HCT116 (cell line): Measurements from ENCODE around the gene LSM7. TPM values are rescaled to one million over a fixed set of nuclear protein-coding genes. Genes with fewer than 3 reads are reported as not detected.

ENCODE experiments used
- ATAC-seq: fragments of 200-7000 bp; cut with Tn5 transposase; 2 replicates; pipeline ENCODE4 v1.9.1; 2020; ENCODE audit warnings: mild to moderate bottlenecking, moderate library complexity
- BruUV-seq: library from RNA; stranded (reverse); fragments of 400-500 nt; replicated peaks from 2 replicates; lab custom pipeline; 2021; lab: Mats Ljungman, UMichigan
- CTCF ChIA-PET: fragments of 300-600 bp; sonication (Branson Sonifier 250); formaldehyde crosslinking; loops from one replicate; lab custom pipeline; 2021; ENCODE audit warnings: antibody characterized with exemption; lab: Charles Lee
- POLR2A ChIA-PET: fragments of 300-600, 350-600 bp; sonication (Branson Sonifier 250); formaldehyde crosslinking; loops from one replicate; lab custom pipeline; 2021; ENCODE audit warnings: antibody characterized with exemption; lab: Charles Lee
- RAD21 ChIA-PET, 2 experiments: fragments of 300-600 bp; sonication (Branson Sonifier 250); formaldehyde crosslinking; loops; one replicate each; lab custom pipeline; 2023; ENCODE audit warnings: low total read pairs in 2 of 2; ENCODE audit not compliant: uncharacterized antibody in 2 of 2, unreplicated experiment in 2 of 2, low non-redundant PET in 1 of 2; lab: Charles Lee
- DNase-seq: peaks from one replicate; pipeline ENCODE4 v3.0.0-alpha.2; 2010; ENCODE audit warnings: low read depth, low spot score
- H2AFZ ChIP-seq: fragments of 200-600 bp; shearing (Covaris generic), sonication (generic); 2 replicates; pipeline ENCODE4 v1.6.1; 2017; ENCODE audit warnings: low read depth, mixed run types, mixed read lengths, antibody characterized with exemption, low read length; ENCODE audit not compliant: poor library complexity, severe bottlenecking
- H3K27ac ChIP-seq: 2 replicates; pipeline ENCODE4 v1.5.1; 2012; ENCODE audit warnings: low read depth, low read length
- H3K27me3 ChIP-seq: fragments of 200-600 bp; sonication (generic); 2 replicates; pipeline ENCODE4 v1.6.1; 2016; ENCODE audit warnings: mixed run types, low read length, mixed read lengths; ENCODE audit not compliant: insufficient read depth
- H3K36me3 ChIP-seq, 2 experiments: fragments of 200-500 bp in 1 of 2; fragments of 200-600 bp in 1 of 2; sonication (Bioruptor generic) in 1 of 2; sonication (generic) in 1 of 2; 2 replicates each; pipeline versions ENCODE4 v1.5.1 to v1.6.1; 2014 to 2016; ENCODE audit warnings: low read length in 2 of 2, inconsistent platforms in 1 of 2, mixed read lengths in 1 of 2, mixed run types in 1 of 2; ENCODE audit not compliant: insufficient read depth in 2 of 2, control insufficient read depth in 1 of 2
- H3K4me1 ChIP-seq, 2 experiments: fragments of 200-600 bp in 1 of 2; sonication (generic) in 1 of 2; 2 replicates each; pipeline versions ENCODE4 v1.5.1 to v1.6.1; 2012 to 2017; ENCODE audit warnings: low read length in 2 of 2, inconsistent platforms in 1 of 2, mild to moderate bottlenecking in 1 of 2, mixed read lengths in 1 of 2, mixed run types in 1 of 2, moderate library complexity in 1 of 2; ENCODE audit not compliant: insufficient read depth in 2 of 2, control insufficient read depth in 1 of 2
- H3K4me2 ChIP-seq: fragments of 200-600 bp; sonication (generic); 2 replicates; pipeline ENCODE4 v1.6.1; 2017; ENCODE audit warnings: mixed run types, low read length, mixed read lengths
- H3K4me3 ChIP-seq, 2 experiments: fragments of 200-600 bp in 1 of 2; sonication (generic) in 1 of 2; replicated peaks in 1 of 2; 2 replicates each; pipeline ENCODE4 v1.5.1; 2011 to 2016; ENCODE audit warnings: low read length in 2 of 2, control low read depth in 1 of 2, low read depth in 1 of 2, mild to moderate bottlenecking in 1 of 2, mixed read lengths in 1 of 2, mixed run types in 1 of 2
- H3K79me2 ChIP-seq: fragments of 200-600 bp; sonication (generic); 2 replicates; pipeline ENCODE4 v1.6.1; 2017; ENCODE audit warnings: mild to moderate bottlenecking, mixed run types, low read length, moderate library complexity, mixed read lengths; ENCODE audit not compliant: insufficient read depth
- H3K9ac ChIP-seq: fragments of 200-600 bp; sonication (generic); 2 replicates; pipeline ENCODE4 v1.6.1; 2016; ENCODE audit warnings: low read length, mixed read lengths
- H3K9me2 ChIP-seq: fragments of 200-600 bp; sonication (generic), shearing (Covaris generic); 2 replicates; pipeline ENCODE4 v1.6.1; 2017; ENCODE audit warnings: mixed run types, mild to moderate bottlenecking, moderate library complexity; ENCODE audit not compliant: insufficient read depth
- H3K9me3 ChIP-seq, 2 experiments: fragments of 200-500 bp in 1 of 2; fragments of 200-600 bp in 1 of 2; sonication (Bioruptor generic) in 1 of 2; sonication (generic) in 1 of 2; 2 replicates each; pipeline ENCODE4 v1.6.1; 2014 to 2017; ENCODE audit warnings: low read length in 2 of 2, mixed read lengths in 2 of 2, inconsistent platforms in 1 of 2, low read depth in 1 of 2, mild to moderate bottlenecking in 1 of 2, mixed run types in 1 of 2, moderate library complexity in 1 of 2; ENCODE audit not compliant: control insufficient read depth in 1 of 2, insufficient read depth in 1 of 2
- H4K20me1 ChIP-seq: fragments of 200-600 bp; sonication (generic), shearing (Covaris generic); 2 replicates; pipeline ENCODE4 v1.6.1; 2017; ENCODE audit warnings: mixed run types, mild to moderate bottlenecking, moderate library complexity; ENCODE audit not compliant: insufficient read depth
- CBX3 ChIP-seq: IDR thresholded peaks from 2 replicates; pipeline ENCODE4 v1.6.1; 2012; ENCODE audit warnings: low read depth
- EGR1 ChIP-seq: IDR thresholded peaks from 2 replicates; pipeline ENCODE4 v1.6.1; 2012; ENCODE audit warnings: low read depth
- EZH2 ChIP-seq: fragments of 200-600 bp; sonication (generic); IDR thresholded peaks from 2 replicates; pipeline ENCODE4 v1.6.1; 2017; ENCODE audit warnings: antibody characterized with exemption, mixed run types
- MAX ChIP-seq: IDR thresholded peaks from 2 replicates; pipeline ENCODE4 v1.6.1; 2012
- SIN3A ChIP-seq: IDR thresholded peaks from 2 replicates; pipeline ENCODE4 v1.6.1; 2012; ENCODE audit warnings: low read depth
- TCF7L2 ChIP-seq: IDR thresholded peaks from 2 replicates; pipeline ENCODE4 v1.7.0; 2011; ENCODE audit warnings: borderline replicate concordance, inconsistent platforms; ENCODE audit not compliant: insufficient read depth, insufficient read length; ENCODE audit errors: extremely low read depth
- ZNF274 ChIP-seq: fragments of 200-500 bp; sonication (Bioruptor generic); IDR thresholded peaks from 2 replicates; pipeline ENCODE4 v1.6.1; 2014; ENCODE audit warnings: mild to moderate bottlenecking, low read depth, low read length, inconsistent platforms
- intact Hi-C: fragments of 100-400 bp; cut with micrococcal nuclease; formaldehyde crosslinking; loops from 2 replicates; pipeline ENCODE4 v1.10.0; 2022
- total RNA-seq: library from RNA; stranded (reverse); gene quantifications from one replicate; pipeline ENCODE4 v1.2.1, GENCODE V29; 2021; ENCODE audit not compliant: unreplicated experiment

The LSM7 gene
- total RNA-seq, 1 experiment from 2014 or later: 190 TPM

GRCh38 chr19:2363419-2363818 lies 35.0 kb upstream of the LSM7 start:
- TF ChIP-seq CBX3: no peak
- TF ChIP-seq, all 23 proteins: peak for 0
- no peak overlapping the region for H3K4me2 ChIP-seq
- no peaks in the 10 kb centered on the region for H3K36me3 ChIP-seq
- POLR2A ChIA-PET: no interaction called here
- no peaks in the 10 kb centered on the region for H3K79me2 ChIP-seq
- BruUV-seq: no TSS peak
- H4K20me1 ChIP-seq: no peaks in the 10 kb centered on the region
- DNase-seq: no peak
- H3K4me3 ChIP-seq: no peak overlapping the region
- ATAC-seq: no peak
- CTCF ChIA-PET: no interaction called here
- H3K9me3 ChIP-seq: no peaks in the 10 kb centered on the region
- H2AFZ ChIP-seq: no peak overlapping the region
- H3K27ac ChIP-seq: no peak overlapping the region
- RAD21 ChIA-PET: no interaction called here
- H3K9me2 ChIP-seq: no peaks in the 10 kb centered on the region
- no peak overlapping the region for H3K9ac ChIP-seq
- intact Hi-C loops: no loop called here
- H3K27me3 ChIP-seq: peaks cover 4% of the 10 kb centered on the region; the same call in 1 of the 2 replicates
- H3K4me1 ChIP-seq: no peaks in the 10 kb centered on the region

GRCh38 chr19:2362970-2363300 lies 34.5 kb upstream of the LSM7 start:
- intact Hi-C loops: no loop called here
- POLR2A ChIA-PET: no interaction called here

More at GRCh38 chr19:2362970-2363300, 34.5 kb upstream of the LSM7 start:
- Histone ChIP-seq H3K9me3 (no peaks in the 10 kb centered on the region), H3K36me3 (no peaks in the 10 kb centered on the region), H4K20me1 (no peaks in the 10 kb centered on the region), H3K9me2 (no peaks in the 10 kb centered on the region), H3K4me3 (no peak overlapping the region), H3K27ac (no peak overlapping the region), H3K79me2 (no peaks in the 10 kb centered on the region), H3K4me2 (no peak overlapping the region), H3K4me1 (no peaks in the 10 kb centered on the region), H3K27me3 (peaks cover 4% of the 10 kb centered on the region; the same call in 1 of the 2 replicates), H3K9ac (no peak overlapping the region), H2AFZ (no peak overlapping the region)
- RAD21 ChIA-PET: no interaction called here
- CTCF ChIA-PET: no interaction called here
- BruUV-seq: no TSS peak
- ATAC-seq: no peak
- no peak for DNase-seq
- TF ChIP-seq CBX3 (no peak), TCF7L2 (no peak), EZH2 (no peak), MAX (no peak), EGR1 (no peak), SIN3A (no peak), ZNF274 (no peak)
- TF ChIP-seq, all 23 proteins: peak for 0
